D341Med (cell line): Measurements from ENCODE around the gene FAAP20.

Experiments
- DNase-seq: peaks from one replicate; pipeline ENCODE4 v3.0.0; 2012; ENCODE audit warnings: low spot score

Gene FAAP20

DNA sequence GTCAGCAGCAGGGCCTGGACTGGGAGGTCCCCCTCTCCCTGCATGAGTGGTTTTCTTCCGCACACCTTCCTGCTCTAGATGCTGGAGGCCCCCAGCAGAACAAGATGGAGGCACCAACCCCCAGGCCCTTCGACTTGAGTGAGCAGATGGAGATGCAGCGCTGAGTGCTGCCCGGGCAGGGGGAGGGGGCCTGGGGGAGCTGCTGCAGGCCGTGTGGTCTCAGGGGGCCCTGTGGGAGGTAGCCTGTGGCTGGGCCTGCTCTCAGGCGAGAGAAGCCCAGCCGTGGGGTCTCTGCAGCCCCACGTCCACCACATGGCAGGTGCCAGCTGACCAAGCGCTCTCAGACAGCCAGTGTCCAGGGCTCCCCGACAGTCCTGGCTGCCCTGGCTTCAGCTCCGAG, 1.2 kb upstream of the FAAP20 start:
- DNase-seq = no peak

DNA sequence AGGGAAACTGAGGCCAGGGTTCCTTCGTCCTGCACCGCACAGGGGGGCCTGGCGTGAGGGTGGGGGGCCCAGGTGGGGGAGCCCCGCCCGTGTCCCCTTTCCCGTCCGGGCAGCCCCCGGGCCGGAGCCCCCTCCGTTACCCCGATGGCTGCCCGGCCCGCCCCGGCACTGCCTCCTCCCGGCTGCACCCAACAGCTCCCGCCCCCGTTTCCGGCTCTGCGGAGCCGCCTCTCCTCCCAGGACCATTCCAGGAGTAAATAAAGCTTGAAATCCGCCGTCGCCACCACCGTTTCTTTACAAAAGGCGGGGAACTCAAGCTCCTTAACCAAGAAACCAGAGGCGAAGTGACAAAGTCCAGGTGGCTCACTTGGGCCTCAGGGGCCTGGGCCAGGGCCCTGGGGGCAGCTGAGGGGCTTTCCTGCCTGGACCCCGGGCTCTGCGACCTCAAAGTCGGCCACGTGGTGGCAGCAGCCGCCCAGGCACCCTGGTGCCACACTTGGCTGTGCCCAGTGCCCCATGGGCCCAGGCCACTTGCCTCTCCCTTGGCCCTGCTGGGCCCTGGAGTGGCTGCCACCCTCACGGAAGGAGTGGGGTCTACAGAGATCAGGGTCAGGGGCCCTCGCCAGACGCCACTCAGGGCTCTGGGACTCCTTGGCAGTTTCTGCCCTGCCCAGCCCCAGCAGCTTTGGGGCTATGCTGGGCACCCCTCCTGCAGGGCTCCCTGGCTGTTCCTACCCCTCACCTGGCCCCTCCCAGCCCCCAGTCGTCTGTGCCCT, 514 bp upstream of the FAAP20 start:
- DNase-seq = peak; percentile 90

DNA sequence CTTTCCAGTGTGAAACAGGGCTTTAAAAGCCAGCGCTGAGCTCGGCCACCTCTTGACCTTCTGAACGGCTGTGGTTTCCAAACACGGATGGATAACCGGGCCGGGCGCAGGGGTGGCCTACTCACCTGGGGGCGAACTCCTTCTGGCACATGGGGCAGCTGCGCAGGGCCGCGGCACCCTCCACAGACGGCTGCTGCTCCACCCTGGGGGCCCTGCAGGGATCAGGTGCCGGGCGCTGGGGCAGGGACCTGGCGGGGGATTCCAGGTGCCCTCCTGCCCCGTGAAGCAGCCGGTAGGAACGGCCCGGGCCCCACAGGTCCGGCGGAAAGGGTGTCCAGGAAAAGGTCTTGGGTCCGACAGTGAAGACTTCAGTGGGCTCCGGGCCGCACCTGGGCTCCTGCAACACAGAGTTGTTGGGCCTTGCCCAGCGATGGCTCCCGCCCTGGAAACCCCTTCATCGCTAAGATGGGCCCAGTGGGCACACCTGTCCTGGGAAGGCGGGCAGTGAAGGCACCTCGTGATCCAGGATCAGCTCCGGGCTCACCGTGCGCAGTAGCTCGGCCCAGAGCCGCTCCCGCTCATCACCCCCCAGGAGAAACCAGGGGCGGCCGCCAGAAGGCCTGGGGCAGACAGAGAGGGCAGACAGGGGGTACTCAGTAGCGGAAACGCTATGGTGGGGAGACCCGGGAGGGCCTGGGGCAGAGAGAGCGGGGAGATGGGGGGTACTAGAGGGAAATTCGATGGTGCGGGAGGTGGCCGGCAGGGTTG, 874 bp downstream of the FAAP20 start:
- no peak for DNase-seq

DNA sequence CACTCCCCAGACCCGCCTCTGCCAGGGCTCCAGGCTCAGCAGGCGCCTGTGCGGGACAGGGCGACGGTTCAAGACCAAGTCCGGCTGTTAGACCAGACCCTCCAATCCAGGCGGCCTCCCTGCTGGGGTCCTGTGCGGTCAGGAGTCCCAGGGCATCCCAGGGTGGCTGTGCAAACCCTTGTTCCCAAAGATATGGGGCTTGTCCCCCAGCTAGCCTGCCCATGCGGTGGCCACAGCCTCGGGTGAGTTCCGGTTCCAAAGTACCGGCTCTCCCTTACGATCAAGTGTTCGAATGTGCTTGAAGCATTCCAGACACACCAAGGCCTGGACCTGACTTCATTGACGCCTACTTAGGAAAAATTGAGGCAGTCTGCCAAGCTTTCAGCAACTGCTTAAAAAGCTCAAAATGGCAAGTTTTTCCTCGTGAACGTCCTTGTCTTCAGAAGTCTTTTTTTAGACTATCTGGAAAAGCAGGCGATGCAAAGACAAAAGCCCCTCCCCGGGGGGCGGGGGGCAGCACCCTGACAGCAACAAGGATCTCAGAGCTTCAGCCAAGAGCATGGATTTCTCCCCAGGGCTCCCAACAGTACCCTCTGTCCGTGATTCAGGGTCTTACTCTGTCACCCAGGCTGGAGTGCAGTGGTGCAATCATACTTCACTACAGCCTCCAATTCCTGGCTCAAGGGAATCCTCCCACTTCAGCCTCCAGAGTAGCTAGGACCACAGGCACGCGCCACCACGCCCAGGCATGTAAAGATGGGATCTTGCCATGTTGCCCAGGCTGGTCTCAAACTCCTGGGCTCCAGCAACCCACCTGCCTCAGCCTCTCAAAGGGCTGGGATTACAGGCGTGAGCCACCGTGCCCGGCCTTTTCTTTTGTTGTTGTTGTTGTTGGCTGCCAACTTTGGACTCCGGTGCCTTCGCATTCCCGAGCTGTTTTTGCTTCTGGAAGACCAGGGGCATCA, 2.3 kb downstream of the FAAP20 start:
- no peak for DNase-seq

GRCh38 chr1:2190491-2190976, 4.0 kb downstream of the FAAP20 start:
- no peak for DNase-seq

- DNase-seq = peak; percentile 91
Measured at GRCh38 chr1:2189459-2190425, 4.8 kb downstream of the FAAP20 start.

DNA sequence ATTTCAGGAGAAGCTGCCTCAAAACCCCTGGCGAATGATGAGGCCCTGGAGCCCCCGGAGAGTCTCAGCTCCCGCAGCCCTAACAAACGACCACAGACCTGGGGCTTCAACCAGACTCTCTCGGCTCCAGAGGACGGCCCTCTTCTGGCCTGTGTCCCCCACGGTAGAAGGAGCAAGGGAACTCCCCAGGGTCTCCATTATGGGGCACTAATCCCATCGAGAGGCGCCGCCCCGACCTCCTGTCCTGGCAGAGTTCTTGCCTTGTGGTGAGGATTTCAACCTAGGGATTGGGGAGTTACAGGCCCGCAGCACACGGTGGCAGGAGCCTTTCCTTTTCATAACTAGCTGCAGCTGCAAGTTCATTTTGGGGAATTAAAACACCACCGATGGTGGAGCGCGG, 6.2 kb downstream of the FAAP20 start:
- DNase-seq = peak; percentile 71

GRCh38 chr1:2187619-2188018, 7.0 kb downstream of the FAAP20 start:
- no peak for DNase-seq

DNA sequence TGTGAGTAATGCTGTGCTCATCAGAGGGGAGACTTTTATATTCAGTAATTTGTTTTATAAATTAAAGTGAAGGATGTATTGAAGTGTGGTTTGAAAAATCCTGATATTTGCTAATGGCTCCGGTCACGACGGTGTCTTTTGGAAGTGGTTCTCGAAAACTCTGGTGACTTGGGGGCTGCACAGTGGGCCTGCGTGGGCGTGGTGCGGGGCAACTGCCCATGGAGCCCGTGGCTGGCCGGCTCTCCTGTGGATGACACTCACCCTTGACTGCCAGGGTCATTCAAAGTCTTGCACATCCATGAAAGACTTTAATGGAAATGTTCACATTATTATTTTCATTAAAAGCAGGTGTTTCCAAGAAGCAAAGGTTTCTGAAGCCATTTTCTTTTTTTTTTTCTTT, 7.7 kb downstream of the FAAP20 start:
- DNase-seq = no peak

GRCh38 chr1:2185880-2186855, 8.4 kb downstream of the FAAP20 start:
- no peak for DNase-seq

DNA sequence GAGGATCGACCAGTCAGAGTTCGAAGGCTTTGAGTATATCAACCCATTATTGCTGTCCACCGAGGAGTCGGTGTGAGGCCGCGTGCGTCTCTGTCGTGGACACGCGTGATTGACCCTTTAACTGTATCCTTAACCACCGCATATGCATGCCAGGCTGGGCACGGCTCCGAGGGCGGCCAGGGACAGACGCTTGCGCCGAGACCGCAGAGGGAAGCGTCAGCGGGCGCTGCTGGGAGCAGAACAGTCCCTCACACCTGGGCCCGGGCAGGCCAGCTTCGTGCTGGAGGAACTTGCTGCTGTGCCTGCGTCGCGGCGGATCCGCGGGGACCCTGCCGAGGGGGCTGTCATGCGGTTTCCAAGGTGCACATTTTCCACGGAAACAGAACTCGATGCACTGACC, 9.6 kb downstream of the FAAP20 start:
- no peak for DNase-seq

GRCh38 chr1:2184531-2184930, 10.0 kb downstream of the FAAP20 start:
- DNase-seq = no peak

- DNase-seq = no peak
Measured at GRCh38 chr1:2183937-2184334, 10.6 kb downstream of the FAAP20 start.

DNA sequence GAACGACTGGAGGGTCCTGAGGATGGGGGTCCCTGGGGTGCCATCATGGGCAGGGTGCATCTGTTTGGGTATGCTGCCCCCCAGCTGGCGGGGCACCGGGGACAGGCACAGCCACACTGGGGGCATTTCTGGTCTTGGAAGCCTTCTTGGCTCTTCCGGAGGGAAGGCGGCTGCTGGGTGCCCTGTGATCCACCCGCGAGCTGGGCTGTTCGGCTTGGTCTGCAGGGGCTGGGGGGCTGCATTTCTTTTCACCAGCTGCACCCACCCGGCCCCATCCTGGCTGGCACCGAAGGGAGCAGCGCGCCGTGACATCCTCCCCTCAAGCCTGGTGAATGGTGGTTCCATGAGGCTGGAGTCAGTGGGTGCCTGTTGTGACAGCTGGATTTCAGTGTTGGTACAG, 12.2 kb downstream of the FAAP20 start:
- DNase-seq = no peak

DNA sequence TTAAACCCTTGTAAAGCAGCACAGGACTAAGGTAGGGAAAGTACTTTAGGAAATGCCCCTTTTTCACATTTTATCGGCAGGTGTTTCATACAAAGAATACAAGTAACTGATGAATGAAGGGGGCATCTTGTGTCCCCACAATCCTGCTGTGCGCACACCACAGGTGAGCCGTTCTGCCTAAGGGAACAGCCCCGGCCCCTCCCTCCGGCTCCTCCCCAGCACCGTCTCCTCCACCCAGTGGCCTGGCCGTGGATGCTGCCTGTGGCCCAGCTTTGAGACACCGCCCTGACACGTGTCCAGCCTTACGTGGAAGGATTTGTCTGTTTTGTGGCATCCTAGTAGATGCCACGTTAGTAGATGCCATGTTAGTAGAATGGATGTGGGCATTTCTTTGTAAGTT, 12.8 kb downstream of the FAAP20 start:
- DNase-seq = no peak

DNA sequence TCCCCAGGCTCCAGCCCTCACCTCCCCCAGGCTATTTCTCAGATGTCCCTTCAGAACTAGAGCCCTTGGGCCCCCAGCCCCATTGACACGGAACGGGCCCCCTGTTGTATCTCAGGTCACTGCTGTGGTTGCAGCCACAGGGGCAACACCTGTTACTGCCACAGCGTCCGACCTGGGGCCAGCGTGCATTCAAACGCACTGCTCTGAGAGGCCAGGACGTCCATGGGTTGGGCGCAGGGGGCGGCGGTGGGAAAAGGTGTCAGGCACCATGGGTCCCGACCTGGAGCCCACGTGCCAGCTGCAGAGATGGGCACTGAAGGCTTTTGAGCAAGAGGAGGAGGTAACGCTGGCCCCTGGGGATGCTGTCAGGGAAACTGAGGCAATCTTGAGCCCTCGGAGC, 13.3 kb downstream of the FAAP20 start:
- DNase-seq = no peak

DNA sequence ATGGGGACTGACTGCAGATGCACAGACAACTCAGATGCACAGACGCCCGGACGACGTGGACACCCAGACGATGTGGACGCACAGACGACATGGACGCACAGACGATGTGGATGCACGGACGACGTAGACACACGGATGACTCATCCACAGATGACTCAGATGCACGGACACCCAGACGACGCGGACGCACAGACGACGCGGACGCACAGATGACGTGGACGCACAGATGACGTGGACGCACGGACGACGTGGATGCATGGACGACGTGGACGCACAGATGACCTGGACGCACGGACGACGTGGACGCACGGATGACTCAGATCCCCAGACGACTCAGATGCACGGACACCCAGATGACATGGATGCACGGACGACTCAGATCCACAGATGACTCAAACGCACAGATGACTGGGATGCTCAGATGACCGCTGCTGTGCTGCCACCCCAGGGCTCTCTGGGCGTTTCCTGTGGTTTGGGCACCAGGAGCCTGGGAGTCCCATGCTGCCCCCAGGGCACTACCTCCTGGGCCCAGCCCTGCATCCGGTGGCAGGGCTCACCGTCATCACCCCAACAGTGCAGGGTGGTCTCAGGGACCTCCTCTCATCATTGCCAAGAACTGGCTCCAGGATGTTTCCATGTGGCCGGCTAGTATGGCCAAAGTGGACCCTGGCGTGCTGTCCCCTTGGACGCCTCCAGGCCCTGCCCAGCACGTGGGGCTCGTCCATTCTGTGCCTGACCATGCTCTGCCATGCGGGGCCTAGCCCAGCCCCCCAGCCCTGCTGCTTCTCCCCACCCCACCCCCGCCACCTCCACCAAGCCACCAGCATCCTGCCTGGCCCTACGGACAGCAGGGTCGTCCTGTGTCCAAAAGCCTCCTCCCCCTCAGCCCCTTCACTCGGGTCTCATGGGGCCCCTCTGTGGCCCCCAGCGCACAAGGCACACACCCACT, 14.0 kb downstream of the FAAP20 start:
- no peak for DNase-seq

DNA sequence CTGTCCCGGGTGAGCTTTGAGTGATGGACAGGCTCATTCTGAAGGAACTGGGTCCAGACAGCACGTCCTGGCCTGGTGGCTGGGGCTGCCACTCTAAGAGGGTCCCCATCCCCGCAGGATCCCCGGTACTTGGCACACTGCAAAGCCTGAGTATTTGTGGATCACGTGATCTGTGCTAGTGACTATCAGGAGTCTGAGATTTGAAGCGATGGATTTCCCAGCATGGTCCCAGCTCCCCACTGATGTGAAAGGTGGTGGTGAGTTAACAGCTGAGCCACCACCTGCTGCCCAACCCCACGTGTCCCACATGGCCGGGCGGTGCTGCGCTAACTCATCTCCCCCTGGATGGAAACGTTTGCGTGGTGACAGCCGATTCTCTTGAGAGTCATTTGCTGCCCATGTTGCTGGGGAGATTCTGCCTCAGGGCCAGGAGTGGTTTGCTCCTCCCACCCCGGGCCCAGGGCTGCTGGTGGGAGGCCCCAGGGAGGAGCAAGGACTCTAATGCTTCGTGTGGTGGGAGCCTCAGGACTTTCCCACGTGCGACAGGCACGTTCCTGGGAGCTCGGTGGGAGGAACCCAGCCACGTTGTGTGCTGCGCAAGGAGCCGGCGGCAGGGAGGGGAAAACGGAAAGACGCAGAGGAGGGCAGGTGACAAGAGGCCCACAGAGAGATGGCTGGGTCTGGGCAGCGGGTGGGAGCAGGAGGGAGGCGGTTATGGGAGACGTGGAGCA, 15.1 kb downstream of the FAAP20 start:
- DNase-seq = no peak
